Panc1 (cell line): ENCODE results near the gene UBASH3B.

ENCODE experiments used
- SIN3A ChIP-seq: IDR thresholded peaks from 2 replicates; pipeline ENCODE4 v1.6.1; 2012; ENCODE audit warnings: low read depth, mild to moderate bottlenecking, low read length, moderate library complexity, borderline replicate concordance; ENCODE audit not compliant: insufficient read depth
- TF ChIP-seq, protein P1 (sequence below), 2 experiments: IDR thresholded peaks; 2 replicates each; pipeline ENCODE4 v1.6.1; 2011 to 2012; ENCODE audit warnings: low read depth in 2 of 2, control low read depth in 1 of 2, low read length in 1 of 2, mild to moderate bottlenecking in 1 of 2, moderate library complexity in 1 of 2; ENCODE audit not compliant: insufficient read depth in 1 of 2

DNA sequence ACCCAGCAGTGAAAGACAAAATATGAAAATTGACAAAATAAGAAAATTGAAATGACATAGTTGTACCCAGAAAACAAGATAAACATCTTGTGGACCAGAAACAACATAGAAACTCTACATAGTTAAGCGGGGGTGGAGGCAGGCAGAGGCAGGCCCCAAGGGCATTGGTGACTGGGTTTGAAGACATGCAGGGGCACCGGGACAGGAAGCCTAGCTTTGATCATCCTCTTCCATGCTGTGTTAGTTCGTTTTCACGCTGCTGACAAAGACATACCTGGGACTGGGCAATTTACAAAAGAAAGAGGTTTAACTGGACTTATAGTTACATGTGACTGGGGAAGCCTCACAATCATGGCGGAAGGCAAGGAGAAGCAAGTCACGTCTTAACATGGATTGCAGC lies 149.3 kb downstream of the UBASH3B start:
- TF ChIP-seq, protein P1, sequence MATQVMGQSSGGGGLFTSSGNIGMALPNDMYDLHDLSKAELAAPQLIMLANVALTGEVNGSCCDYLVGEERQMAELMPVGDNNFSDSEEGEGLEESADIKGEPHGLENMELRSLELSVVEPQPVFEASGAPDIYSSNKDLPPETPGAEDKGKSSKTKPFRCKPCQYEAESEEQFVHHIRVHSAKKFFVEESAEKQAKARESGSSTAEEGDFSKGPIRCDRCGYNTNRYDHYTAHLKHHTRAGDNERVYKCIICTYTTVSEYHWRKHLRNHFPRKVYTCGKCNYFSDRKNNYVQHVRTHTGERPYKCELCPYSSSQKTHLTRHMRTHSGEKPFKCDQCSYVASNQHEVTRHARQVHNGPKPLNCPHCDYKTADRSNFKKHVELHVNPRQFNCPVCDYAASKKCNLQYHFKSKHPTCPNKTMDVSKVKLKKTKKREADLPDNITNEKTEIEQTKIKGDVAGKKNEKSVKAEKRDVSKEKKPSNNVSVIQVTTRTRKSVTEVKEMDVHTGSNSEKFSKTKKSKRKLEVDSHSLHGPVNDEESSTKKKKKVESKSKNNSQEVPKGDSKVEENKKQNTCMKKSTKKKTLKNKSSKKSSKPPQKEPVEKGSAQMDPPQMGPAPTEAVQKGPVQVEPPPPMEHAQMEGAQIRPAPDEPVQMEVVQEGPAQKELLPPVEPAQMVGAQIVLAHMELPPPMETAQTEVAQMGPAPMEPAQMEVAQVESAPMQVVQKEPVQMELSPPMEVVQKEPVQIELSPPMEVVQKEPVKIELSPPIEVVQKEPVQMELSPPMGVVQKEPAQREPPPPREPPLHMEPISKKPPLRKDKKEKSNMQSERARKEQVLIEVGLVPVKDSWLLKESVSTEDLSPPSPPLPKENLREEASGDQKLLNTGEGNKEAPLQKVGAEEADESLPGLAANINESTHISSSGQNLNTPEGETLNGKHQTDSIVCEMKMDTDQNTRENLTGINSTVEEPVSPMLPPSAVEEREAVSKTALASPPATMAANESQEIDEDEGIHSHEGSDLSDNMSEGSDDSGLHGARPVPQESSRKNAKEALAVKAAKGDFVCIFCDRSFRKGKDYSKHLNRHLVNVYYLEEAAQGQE (IDR thresholded peaks at IDR 0.05; ENCODE audit: insufficient read depth in 1 of 2, low read depth in 2 of 2, low read length in 1 of 2) = no peak
- TF ChIP-seq SIN3A = no peak
